Osteocyte (in vitro differentiated cells): Measurements from ENCODE around the gene SLC16A9. TPM values are rescaled to one million over a fixed set of nuclear protein-coding genes. Genes with fewer than 3 reads are reported as not detected.

Experiments
- DNase-seq: peaks from one replicate; pipeline ENCODE4 v3.0.0; 2021; ENCODE audit warnings: mixed read lengths; ENCODE audit not compliant: unreplicated experiment; ENCODE audit errors: extremely low spot score
- H3K27ac Mint-ChIP-seq: one replicate; pipeline ENCODE4 v1.8.0; 2021; ENCODE audit warnings: mild to moderate bottlenecking, mixed read lengths; ENCODE audit not compliant: unreplicated experiment
- H3K27me3 Mint-ChIP-seq: one replicate; pipeline ENCODE4 v1.8.0; 2021; ENCODE audit warnings: mixed read lengths; ENCODE audit not compliant: unreplicated experiment
- H3K36me3 Mint-ChIP-seq: one replicate; pipeline ENCODE4 v1.8.0; 2021; ENCODE audit warnings: mixed read lengths; ENCODE audit not compliant: unreplicated experiment
- H3K4me1 Mint-ChIP-seq: one replicate; pipeline ENCODE4 v1.8.0; 2021; ENCODE audit warnings: mixed read lengths; ENCODE audit not compliant: unreplicated experiment
- H3K4me3 Mint-ChIP-seq: one replicate; pipeline ENCODE4 v1.8.0; 2021; ENCODE audit warnings: mild to moderate bottlenecking, moderate library complexity, mixed read lengths; ENCODE audit not compliant: unreplicated experiment
- H3K9me3 Mint-ChIP-seq: one replicate; pipeline ENCODE4 v1.8.0; 2021; ENCODE audit warnings: mixed read lengths; ENCODE audit not compliant: unreplicated experiment
- total RNA-seq: library from RNA; stranded (reverse); gene quantifications from 2 replicates; pipeline ENCODE4 v1.2.1, GENCODE V29; 2021
- TF ChIP-seq, protein P1 (sequence below): fragments of 200-600 bp; sonication (generic); IDR thresholded peaks from 2 replicates; pipeline ENCODE4 v1.5.0; 2021; ENCODE audit warnings: antibody characterized with exemption, mild to moderate bottlenecking, moderate library complexity

Gene SLC16A9
- total RNA-seq, 1 donor from 2014 or later, result 0.32 TPM

DNA sequence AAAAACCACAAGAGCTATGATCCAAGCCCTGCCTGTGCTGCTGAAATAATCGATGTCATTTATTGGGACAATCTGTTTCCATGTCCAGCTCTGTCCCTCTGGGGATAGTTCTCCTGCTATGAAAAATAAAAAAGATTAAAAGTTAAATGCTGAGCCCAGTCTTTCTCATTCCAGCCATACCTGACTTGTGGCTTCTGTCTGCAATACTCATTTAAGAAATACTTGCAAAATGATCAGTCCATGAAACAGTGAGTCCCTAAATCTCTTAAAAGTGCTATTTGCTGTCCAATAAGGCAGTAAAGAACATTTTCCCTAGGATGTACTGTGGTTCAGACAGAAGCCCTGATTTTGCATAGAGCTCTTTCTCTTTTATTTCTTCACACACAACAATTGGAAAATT lies 91.7 kb downstream of the SLC16A9 start:
- TF ChIP-seq, protein P1, sequence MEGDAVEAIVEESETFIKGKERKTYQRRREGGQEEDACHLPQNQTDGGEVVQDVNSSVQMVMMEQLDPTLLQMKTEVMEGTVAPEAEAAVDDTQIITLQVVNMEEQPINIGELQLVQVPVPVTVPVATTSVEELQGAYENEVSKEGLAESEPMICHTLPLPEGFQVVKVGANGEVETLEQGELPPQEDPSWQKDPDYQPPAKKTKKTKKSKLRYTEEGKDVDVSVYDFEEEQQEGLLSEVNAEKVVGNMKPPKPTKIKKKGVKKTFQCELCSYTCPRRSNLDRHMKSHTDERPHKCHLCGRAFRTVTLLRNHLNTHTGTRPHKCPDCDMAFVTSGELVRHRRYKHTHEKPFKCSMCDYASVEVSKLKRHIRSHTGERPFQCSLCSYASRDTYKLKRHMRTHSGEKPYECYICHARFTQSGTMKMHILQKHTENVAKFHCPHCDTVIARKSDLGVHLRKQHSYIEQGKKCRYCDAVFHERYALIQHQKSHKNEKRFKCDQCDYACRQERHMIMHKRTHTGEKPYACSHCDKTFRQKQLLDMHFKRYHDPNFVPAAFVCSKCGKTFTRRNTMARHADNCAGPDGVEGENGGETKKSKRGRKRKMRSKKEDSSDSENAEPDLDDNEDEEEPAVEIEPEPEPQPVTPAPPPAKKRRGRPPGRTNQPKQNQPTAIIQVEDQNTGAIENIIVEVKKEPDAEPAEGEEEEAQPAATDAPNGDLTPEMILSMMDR, result no peak
- H3K36me3 Mint-ChIP-seq, result no peaks in the 10 kb centered on the region
- peaks cover 27% of the 10 kb centered on the region for H3K27me3 Mint-ChIP-seq
- H3K4me3 Mint-ChIP-seq, result no peak overlapping the region
- peaks cover 4% of the 10 kb centered on the region for H3K4me1 Mint-ChIP-seq
- H3K9me3 Mint-ChIP-seq, result no peaks in the 10 kb centered on the region
- H3K27ac Mint-ChIP-seq, result no peak overlapping the region
- DNase-seq, result no peak

DNA sequence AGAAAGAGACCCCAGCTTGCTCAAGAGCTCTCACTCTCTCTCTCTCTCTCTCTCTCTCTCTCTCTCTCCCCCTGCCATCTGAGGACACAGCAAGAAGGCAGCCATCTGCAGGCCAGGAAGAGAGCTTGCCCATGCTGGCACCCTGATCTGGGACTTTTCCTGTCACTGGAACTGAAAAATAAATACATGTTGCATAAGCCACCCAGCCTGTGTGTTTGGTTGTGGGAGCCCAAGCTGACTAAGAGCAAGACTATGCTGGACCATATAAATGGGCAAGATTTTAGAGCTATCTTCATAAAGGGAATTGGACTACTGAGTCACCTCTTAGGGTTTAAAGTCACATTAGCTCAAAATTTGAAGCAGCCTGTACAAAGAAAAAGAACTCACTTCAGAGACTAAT lies 98.6 kb downstream of the SLC16A9 start:
- no peaks in the 10 kb centered on the region for H3K4me1 Mint-ChIP-seq
- DNase-seq, result no peak
- peaks cover 28% of the 10 kb centered on the region for H3K27me3 Mint-ChIP-seq
- no peaks in the 10 kb centered on the region for H3K36me3 Mint-ChIP-seq
- TF ChIP-seq, protein P1, result no peak
- H3K4me3 Mint-ChIP-seq, result no peak overlapping the region
- no peaks in the 10 kb centered on the region for H3K9me3 Mint-ChIP-seq
- H3K27ac Mint-ChIP-seq, result no peak overlapping the region

DNA sequence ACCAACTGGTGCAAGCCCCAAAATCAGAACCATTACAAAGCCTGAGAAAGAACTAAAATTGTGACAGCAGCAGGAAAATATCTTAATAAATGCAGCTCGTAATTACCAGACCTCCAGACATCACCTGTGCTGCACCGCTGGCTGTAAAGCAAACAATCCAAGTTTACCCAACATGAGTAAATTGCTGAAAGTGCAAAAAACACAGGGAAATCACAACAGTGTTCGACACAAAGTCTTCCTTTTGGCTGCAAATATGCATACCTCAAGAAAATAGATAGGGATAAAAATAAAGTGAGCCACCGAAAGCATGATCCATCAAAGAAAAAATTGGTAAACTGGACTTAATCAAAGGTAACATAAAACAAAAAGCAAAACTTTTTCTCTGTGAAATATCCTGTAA lies 101.7 kb downstream of the SLC16A9 start:
- Mint-ChIP-seq H3K4me1 (no peaks in the 10 kb centered on the region), H3K36me3 (no peaks in the 10 kb centered on the region), H3K27me3 (peaks cover 30% of the 10 kb centered on the region), H3K9me3 (no peaks in the 10 kb centered on the region), H3K27ac (no peak overlapping the region), H3K4me3 (no peak overlapping the region)
- DNase-seq, result no peak
- TF ChIP-seq, protein P1, result no peak

DNA sequence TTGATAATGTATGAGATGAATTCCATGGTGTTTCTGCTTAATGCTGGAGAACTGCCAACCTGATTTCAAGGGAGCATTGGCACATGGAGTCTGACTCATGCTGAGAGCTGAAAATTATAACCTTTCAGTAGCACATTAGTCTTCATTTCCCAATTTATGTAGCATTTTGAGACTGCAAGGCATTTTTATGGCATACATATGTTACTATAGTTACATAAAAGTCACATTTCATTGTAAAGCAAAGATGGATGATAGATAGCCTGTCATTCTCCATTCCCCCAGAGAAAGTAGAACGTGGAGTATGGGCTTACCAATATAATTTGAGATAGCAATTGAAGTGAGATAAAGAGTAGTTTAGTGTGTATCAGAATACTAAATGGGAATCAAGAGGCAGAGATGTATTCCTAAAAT lies 103.1 kb downstream of the SLC16A9 start:
- Mint-ChIP-seq H3K36me3 (no peaks in the 10 kb centered on the region), H3K27me3 (peaks cover 26% of the 10 kb centered on the region), H3K4me3 (no peak overlapping the region), H3K27ac (no peak overlapping the region), H3K4me1 (no peaks in the 10 kb centered on the region), H3K9me3 (no peaks in the 10 kb centered on the region)
- TF ChIP-seq, protein P1, result no peak
- no peak for DNase-seq

DNA sequence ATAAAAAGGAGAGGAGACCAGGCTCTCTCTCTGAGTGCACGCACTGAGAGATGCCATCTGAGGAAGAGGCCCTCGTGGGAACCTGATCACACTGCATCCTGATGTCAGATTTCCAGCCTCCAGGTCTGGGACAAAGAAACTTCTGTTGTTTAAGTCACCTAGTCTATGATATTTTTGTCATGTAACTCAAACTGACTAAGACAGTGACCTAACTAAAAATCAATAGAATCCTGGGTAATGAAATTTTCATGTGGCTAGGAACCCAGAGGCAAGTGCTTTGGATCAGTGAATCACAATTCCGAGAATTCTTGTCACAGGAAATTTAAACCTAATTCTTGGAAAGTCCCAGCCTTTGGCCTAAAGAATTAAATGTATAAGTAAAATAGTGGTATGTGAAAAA lies 107.7 kb downstream of the SLC16A9 start:
- Mint-ChIP-seq H3K27me3 (peaks cover 21% of the 10 kb centered on the region), H3K9me3 (no peaks in the 10 kb centered on the region), H3K27ac (no peak overlapping the region), H3K4me1 (no peaks in the 10 kb centered on the region), H3K36me3 (no peaks in the 10 kb centered on the region), H3K4me3 (no peak overlapping the region)
- DNase-seq, result no peak
- TF ChIP-seq, protein P1, result no peak

Other genes with a start within 250 kb of the SLC16A9 start
- not detected in 2 replicates for gene MRLN, start 43.6 kb upstream of the SLC16A9 start, total RNA-seq
- 37.6 and 38.0 TPM in 2 replicates for gene CCDC6, start 196.7 kb upstream of the SLC16A9 start, total RNA-seq